GM23338 (cell line): ENCODE results near the gene ADAMTSL2. TPM values are rescaled to one million over a fixed set of nuclear protein-coding genes. Genes with fewer than 3 reads are reported as not detected.

Experiments
- ATAC-seq: fragments of 200-7000 bp; cut with Tn5 transposase; 3 replicates; pipeline ENCODE4 v1.9.1; 2020
- DNase-seq: peaks from one replicate; pipeline ENCODE4 v3.0.0-alpha.2; 2015; ENCODE audit warnings: low spot score
- H2AFZ ChIP-seq: fragments of 200-600 bp; sonication (generic); 2 replicates; pipeline ENCODE4 v1.8.0; 2016; ENCODE audit warnings: antibody characterized with exemption, mild to moderate bottlenecking, moderate library complexity
- H3F3A ChIP-seq: fragments of 200-600 bp; sonication (generic); replicated peaks from 2 replicates; pipeline ENCODE4 v1.8.0; 2017; ENCODE audit warnings: antibody characterized with exemption, mixed run types, low read depth
- H3K27ac ChIP-seq: fragments of 200-600 bp; sonication (generic); 2 replicates; pipeline ENCODE4 v1.6.1; 2016; ENCODE audit warnings: low read depth
- H3K27me3 ChIP-seq: fragments of 200-600 bp; sonication (generic); 2 replicates; pipeline ENCODE4 v1.8.0; 2016; ENCODE audit warnings: mild to moderate bottlenecking, mixed run types, moderate library complexity; ENCODE audit not compliant: insufficient read depth
- H3K36me3 ChIP-seq: fragments of 200-600 bp; sonication (generic); 2 replicates; pipeline ENCODE4 v1.8.0; 2016; ENCODE audit warnings: mild to moderate bottlenecking; ENCODE audit not compliant: insufficient read depth
- H3K4me1 ChIP-seq: fragments of 200-600 bp; sonication (generic); 2 replicates; pipeline ENCODE4 v1.8.0; 2016; ENCODE audit warnings: mild to moderate bottlenecking, moderate library complexity; ENCODE audit not compliant: insufficient read depth
- H3K4me2 ChIP-seq: fragments of 200-600 bp; sonication (generic); 2 replicates; pipeline ENCODE4 v1.7.1; 2017; ENCODE audit warnings: mixed run types
- H3K4me3 ChIP-seq: fragments of 200-600 bp; sonication (generic); 2 replicates; pipeline ENCODE4 v1.6.1; 2016; ENCODE audit warnings: mixed run types
- H3K79me2 ChIP-seq: fragments of 200-600 bp; sonication (generic); replicated peaks from 2 replicates; pipeline ENCODE4 v1.8.0; 2017; ENCODE audit warnings: mild to moderate bottlenecking; ENCODE audit not compliant: insufficient read depth
- H3K9me2 ChIP-seq: fragments of 200-600 bp; sonication (generic); 2 replicates; pipeline ENCODE4 v1.8.0; 2017; ENCODE audit not compliant: insufficient read depth
- H4K20me1 ChIP-seq: fragments of 200-600 bp; sonication (generic); replicated peaks from 2 replicates; pipeline ENCODE4 v1.8.0; 2017; ENCODE audit warnings: mild to moderate bottlenecking; ENCODE audit not compliant: insufficient read depth
- H3K27ac Mint-ChIP-seq: 2 replicates; pipeline ENCODE4 v1.8.0; 2020; ENCODE audit warnings: inconsistent platforms, mild to moderate bottlenecking, moderate library complexity, mixed read lengths
- H3K27me3 Mint-ChIP-seq: 3 replicates; pipeline ENCODE4 v1.8.0; 2022; ENCODE audit warnings: low read depth, mild to moderate bottlenecking, moderate library complexity, mixed read lengths, inconsistent platforms; ENCODE audit not compliant: insufficient read depth, poor library complexity
- H3K36me3 Mint-ChIP-seq: 3 replicates; pipeline ENCODE4 v1.8.0; 2021; ENCODE audit warnings: low read depth, mild to moderate bottlenecking, inconsistent platforms, moderate library complexity, mixed read lengths
- H3K4me1 Mint-ChIP-seq: 3 replicates; pipeline ENCODE4 v1.8.0; 2020; ENCODE audit warnings: mild to moderate bottlenecking, inconsistent platforms, mixed read lengths
- H3K4me3 Mint-ChIP-seq: 3 replicates; pipeline ENCODE4 v1.8.0; 2021; ENCODE audit warnings: moderate library complexity, mild to moderate bottlenecking, inconsistent platforms, mixed read lengths
- H3K9me3 Mint-ChIP-seq: 3 replicates; pipeline ENCODE4 v1.8.0; 2020; ENCODE audit warnings: moderate library complexity, mild to moderate bottlenecking, inconsistent platforms, mixed read lengths
- EZH2 ChIP-seq: fragments of 200-600 bp; sonication (generic); IDR thresholded peaks from one replicate; pipeline ENCODE4 v1.8.0; 2017; ENCODE audit warnings: antibody characterized with exemption, mild to moderate bottlenecking, low read depth; ENCODE audit not compliant: unreplicated experiment
- EZH2phosphoT487 ChIP-seq: fragments of 200-600 bp; sonication (generic); IDR thresholded peaks from one replicate; pipeline ENCODE4 v1.8.1; 2018; ENCODE audit warnings: antibody characterized with exemption; ENCODE audit not compliant: unreplicated experiment
- JUNB ChIP-seq: IDR thresholded peaks from one replicate; pipeline ENCODE4 v1.6.1; 2016; ENCODE audit warnings: antibody characterized with exemption; ENCODE audit not compliant: unreplicated experiment
- NANOG ChIP-seq: IDR thresholded peaks from 2 replicates; pipeline ENCODE4 v1.6.1; 2016; ENCODE audit warnings: antibody characterized with exemption, borderline replicate concordance
- POLR2AphosphoS5 ChIP-seq: IDR thresholded peaks from 2 replicates; pipeline ENCODE4 v1.6.1; 2016; ENCODE audit warnings: antibody characterized with exemption, low read depth
- ZNF114 ChIP-seq: fragments of 250-450 bp; sonication (Bioruptor Pico); IDR thresholded peaks from 2 replicates; pipeline ENCODE4 v1.5.0; 2020; ENCODE audit warnings: mild to moderate bottlenecking, moderate library complexity
- polyA plus RNA-seq: library from polyadenylated mRNA; unstranded; fragments of >200 nt; fragmentation: Nextera tagmentation; extraction: Ambion mirVana; gene quantifications from 2 replicates; pipeline ENCODE4 v1.2.1, GENCODE V29; 2016
- total RNA-seq: library from RNA; depleted of rRNA; stranded (reverse); fragments of >200 nt; shearing (Covaris generic); gene quantifications from 2 replicates; pipeline ENCODE4 v1.2.3, GENCODE V29; 2014
- TF ChIP-seq, protein P1 (sequence below): fragments of 250-450 bp; sonication (Bioruptor Pico); IDR thresholded peaks from 2 replicates; pipeline ENCODE4 v1.5.0; 2020; ENCODE audit warnings: mild to moderate bottlenecking, moderate library complexity
- TF ChIP-seq, protein P2 (sequence below), 2 experiments: fragments of 200-600 bp in 1 of 2; sonication (generic) in 1 of 2; conservative IDR thresholded peaks; 2 replicates each; pipeline versions ENCODE4 v1.5.1 to v1.6.1; 2016 to 2017; ENCODE audit warnings: antibody characterized with exemption in 2 of 2, low read depth in 2 of 2, mild to moderate bottlenecking in 2 of 2, moderate library complexity in 1 of 2
- TF ChIP-seq, protein P3 (sequence below): IDR thresholded peaks from 2 replicates; pipeline ENCODE4 v1.6.1; 2016; ENCODE audit warnings: antibody characterized with exemption
- TF ChIP-seq, protein P4 (sequence below): IDR thresholded peaks from one replicate; pipeline ENCODE4 v1.6.1; 2018; ENCODE audit warnings: antibody characterized with exemption; ENCODE audit not compliant: unreplicated experiment

The ADAMTSL2 gene
- total and polyA plus RNA-seq, 2 experiments from 2014 or later = 0.15 to 0.66 TPM

DNA sequence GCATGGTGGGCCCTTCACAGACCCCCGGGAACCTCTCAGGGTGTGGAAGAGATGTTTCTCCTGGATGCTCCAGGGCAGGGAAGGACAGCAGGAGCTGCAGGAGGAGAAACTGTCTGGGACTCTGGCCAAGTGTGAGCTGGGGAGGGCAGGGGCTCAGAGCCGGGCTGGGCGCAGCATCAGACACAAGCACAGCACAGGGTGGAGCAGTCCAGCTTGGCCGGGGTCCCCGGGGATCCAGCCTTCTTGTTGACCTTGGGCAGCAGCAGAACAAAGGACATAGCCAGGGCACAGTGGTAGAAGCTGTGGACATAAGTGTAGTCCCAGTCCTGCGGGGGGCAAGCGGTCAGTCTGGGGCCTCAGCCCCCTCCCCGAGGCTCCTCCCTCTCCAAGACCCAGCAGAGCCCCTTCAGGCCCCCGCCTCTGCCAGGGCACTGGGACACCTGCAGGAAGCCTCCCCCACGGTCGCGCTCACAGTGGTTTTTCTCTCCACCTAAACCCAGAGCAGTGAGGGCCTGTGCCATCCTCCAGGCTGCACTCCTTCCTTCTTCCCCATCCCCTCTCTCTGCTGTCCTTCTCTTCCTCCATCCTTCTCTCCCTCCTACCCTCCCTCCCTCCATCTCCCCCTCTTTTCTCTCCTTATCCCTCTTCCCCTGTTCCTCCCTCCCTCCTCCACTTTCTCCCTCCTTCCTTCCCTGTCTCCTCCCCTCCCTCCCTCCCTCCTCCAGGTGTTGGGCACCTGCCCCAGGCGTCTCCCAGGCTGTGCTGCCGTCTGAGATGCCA, 19.9 kb upstream of the ADAMTSL2 start (continued):
- TF ChIP-seq NANOG = no peak

DNA sequence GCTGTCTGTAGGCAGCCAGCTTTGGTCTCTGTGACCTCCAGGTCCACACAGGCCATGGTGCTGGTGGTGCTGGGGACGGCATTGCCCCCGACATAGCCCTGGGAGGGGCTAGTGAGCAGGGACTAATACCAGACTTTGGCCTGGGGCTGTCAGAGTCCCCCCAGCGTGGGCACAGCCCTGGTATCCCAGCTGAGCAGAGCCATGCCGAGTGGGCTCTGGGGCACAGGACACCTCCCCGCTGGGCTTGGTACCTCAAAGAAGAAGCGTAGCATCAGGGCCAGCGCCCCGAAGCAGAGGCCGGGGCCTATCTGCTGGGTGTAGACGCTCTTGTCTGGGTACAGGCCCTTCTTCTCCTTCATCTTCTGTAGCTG, 19.3 kb upstream of the ADAMTSL2 start:
- Histone ChIP-seq H3K27ac (no peak overlapping the region), H3K9me2 (no peaks in the 10 kb centered on the region), H3K36me3 (no peaks in the 10 kb centered on the region), H2AFZ (no peak overlapping the region), H3K4me3 (no peak overlapping the region), H3K79me2 (no peaks in the 10 kb centered on the region), H4K20me1 (no peaks in the 10 kb centered on the region), H3F3A (peaks cover 5% of the 10 kb centered on the region; the same call in 1 of the 2 replicates), H3K4me2 (no peak overlapping the region), H3K27me3 (no peaks in the 10 kb centered on the region), H3K4me1 (no peaks in the 10 kb centered on the region)
- Mint-ChIP-seq H3K4me1 (peaks cover 7% of the 10 kb centered on the region; the same call in 1 of the 3 replicates), H3K27me3 (peaks cover 8% of the 10 kb centered on the region), H3K9me3 (no peaks in the 10 kb centered on the region; the same call in 2 of the 3 replicates), H3K36me3 (no peaks in the 10 kb centered on the region), H3K27ac (no peak overlapping the region), H3K4me3 (no peak overlapping the region)
- TF ChIP-seq EZH2 = no peak
- no peak for TF ChIP-seq ZNF114 (CRISPR knock-in tag)
- TF ChIP-seq, protein P1, sequence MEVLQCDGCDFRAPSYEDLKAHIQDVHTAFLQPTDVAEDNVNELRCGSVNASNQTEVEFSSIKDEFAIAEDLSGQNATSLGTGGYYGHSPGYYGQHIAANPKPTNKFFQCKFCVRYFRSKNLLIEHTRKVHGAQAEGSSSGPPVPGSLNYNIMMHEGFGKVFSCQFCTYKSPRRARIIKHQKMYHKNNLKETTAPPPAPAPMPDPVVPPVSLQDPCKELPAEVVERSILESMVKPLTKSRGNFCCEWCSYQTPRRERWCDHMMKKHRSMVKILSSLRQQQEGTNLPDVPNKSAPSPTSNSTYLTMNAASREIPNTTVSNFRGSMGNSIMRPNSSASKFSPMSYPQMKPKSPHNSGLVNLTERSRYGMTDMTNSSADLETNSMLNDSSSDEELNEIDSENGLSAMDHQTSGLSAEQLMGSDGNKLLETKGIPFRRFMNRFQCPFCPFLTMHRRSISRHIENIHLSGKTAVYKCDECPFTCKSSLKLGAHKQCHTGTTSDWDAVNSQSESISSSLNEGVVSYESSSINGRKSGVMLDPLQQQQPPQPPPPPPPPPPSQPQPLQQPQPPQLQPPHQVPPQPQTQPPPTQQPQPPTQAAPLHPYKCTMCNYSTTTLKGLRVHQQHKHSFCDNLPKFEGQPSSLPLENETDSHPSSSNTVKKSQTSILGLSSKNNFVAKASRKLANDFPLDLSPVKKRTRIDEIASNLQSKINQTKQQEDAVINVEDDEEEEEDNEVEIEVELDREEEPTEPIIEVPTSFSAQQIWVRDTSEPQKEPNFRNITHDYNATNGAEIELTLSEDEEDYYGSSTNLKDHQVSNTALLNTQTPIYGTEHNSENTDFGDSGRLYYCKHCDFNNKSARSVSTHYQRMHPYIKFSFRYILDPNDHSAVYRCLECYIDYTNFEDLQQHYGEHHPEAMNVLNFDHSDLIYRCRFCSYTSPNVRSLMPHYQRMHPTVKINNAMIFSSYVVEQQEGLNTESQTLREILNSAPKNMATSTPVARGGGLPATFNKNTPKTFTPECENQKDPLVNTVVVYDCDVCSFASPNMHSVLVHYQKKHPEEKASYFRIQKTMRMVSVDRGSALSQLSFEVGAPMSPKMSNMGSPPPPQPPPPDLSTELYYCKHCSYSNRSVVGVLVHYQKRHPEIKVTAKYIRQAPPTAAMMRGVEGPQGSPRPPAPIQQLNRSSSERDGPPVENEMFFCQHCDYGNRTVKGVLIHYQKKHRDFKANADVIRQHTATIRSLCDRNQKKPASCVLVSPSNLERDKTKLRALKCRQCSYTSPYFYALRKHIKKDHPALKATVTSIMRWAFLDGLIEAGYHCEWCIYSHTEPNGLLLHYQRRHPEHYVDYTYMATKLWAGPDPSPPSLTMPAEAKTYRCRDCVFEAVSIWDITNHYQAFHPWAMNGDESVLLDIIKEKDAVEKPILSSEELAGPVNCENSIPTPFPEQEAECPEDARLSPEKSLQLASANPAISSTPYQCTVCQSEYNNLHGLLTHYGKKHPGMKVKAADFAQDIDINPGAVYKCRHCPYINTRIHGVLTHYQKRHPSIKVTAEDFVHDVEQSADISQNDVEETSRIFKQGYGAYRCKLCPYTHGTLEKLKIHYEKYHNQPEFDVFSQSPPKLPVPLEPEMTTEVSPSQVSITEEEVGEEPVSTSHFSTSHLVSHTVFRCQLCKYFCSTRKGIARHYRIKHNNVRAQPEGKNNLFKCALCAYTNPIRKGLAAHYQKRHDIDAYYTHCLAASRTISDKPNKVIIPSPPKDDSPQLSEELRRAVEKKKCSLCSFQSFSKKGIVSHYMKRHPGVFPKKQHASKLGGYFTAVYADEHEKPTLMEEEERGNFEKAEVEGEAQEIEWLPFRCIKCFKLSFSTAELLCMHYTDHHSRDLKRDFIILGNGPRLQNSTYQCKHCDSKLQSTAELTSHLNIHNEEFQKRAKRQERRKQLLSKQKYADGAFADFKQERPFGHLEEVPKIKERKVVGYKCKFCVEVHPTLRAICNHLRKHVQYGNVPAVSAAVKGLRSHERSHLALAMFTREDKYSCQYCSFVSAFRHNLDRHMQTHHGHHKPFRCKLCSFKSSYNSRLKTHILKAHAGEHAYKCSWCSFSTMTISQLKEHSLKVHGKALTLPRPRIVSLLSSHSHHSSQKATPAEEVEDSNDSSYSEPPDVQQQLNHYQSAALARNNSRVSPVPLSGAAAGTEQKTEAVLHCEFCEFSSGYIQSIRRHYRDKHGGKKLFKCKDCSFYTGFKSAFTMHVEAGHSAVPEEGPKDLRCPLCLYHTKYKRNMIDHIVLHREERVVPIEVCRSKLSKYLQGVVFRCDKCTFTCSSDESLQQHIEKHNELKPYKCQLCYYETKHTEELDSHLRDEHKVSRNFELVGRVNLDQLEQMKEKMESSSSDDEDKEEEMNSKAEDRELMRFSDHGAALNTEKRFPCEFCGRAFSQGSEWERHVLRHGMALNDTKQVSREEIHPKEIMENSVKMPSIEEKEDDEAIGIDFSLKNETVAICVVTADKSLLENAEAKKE (CRISPR knock-in tag) = no peak
- TF ChIP-seq, protein P2, sequence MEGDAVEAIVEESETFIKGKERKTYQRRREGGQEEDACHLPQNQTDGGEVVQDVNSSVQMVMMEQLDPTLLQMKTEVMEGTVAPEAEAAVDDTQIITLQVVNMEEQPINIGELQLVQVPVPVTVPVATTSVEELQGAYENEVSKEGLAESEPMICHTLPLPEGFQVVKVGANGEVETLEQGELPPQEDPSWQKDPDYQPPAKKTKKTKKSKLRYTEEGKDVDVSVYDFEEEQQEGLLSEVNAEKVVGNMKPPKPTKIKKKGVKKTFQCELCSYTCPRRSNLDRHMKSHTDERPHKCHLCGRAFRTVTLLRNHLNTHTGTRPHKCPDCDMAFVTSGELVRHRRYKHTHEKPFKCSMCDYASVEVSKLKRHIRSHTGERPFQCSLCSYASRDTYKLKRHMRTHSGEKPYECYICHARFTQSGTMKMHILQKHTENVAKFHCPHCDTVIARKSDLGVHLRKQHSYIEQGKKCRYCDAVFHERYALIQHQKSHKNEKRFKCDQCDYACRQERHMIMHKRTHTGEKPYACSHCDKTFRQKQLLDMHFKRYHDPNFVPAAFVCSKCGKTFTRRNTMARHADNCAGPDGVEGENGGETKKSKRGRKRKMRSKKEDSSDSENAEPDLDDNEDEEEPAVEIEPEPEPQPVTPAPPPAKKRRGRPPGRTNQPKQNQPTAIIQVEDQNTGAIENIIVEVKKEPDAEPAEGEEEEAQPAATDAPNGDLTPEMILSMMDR (conservative IDR thresholded peaks at IDR 0.05; ENCODE audit: low read depth in 2 of 2) = no peak
- no peak for TF ChIP-seq EZH2phosphoT487
- no peak for TF ChIP-seq NANOG
- TF ChIP-seq, protein P3, sequence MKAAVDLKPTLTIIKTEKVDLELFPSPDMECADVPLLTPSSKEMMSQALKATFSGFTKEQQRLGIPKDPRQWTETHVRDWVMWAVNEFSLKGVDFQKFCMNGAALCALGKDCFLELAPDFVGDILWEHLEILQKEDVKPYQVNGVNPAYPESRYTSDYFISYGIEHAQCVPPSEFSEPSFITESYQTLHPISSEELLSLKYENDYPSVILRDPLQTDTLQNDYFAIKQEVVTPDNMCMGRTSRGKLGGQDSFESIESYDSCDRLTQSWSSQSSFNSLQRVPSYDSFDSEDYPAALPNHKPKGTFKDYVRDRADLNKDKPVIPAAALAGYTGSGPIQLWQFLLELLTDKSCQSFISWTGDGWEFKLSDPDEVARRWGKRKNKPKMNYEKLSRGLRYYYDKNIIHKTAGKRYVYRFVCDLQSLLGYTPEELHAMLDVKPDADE = no peak
- TF ChIP-seq, protein P4, sequence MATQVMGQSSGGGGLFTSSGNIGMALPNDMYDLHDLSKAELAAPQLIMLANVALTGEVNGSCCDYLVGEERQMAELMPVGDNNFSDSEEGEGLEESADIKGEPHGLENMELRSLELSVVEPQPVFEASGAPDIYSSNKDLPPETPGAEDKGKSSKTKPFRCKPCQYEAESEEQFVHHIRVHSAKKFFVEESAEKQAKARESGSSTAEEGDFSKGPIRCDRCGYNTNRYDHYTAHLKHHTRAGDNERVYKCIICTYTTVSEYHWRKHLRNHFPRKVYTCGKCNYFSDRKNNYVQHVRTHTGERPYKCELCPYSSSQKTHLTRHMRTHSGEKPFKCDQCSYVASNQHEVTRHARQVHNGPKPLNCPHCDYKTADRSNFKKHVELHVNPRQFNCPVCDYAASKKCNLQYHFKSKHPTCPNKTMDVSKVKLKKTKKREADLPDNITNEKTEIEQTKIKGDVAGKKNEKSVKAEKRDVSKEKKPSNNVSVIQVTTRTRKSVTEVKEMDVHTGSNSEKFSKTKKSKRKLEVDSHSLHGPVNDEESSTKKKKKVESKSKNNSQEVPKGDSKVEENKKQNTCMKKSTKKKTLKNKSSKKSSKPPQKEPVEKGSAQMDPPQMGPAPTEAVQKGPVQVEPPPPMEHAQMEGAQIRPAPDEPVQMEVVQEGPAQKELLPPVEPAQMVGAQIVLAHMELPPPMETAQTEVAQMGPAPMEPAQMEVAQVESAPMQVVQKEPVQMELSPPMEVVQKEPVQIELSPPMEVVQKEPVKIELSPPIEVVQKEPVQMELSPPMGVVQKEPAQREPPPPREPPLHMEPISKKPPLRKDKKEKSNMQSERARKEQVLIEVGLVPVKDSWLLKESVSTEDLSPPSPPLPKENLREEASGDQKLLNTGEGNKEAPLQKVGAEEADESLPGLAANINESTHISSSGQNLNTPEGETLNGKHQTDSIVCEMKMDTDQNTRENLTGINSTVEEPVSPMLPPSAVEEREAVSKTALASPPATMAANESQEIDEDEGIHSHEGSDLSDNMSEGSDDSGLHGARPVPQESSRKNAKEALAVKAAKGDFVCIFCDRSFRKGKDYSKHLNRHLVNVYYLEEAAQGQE = no peak
- TF ChIP-seq JUNB = no peak
- TF ChIP-seq POLR2AphosphoS5 = no peak
- ATAC-seq (no peak), DNase-seq (no peak)
